Transverse colon (tissue), 4 donors: Measurements from ENCODE around the gene MSI2. TPM values are rescaled to one million over a fixed set of nuclear protein-coding genes. Genes with fewer than 3 reads are reported as not detected.

Experiments
- DNase-seq: peaks from one replicate; pipeline ENCODE4 v3.0.0-alpha.2; 2019
- H3K27ac ChIP-seq, 4 donors: fragments of 200-600 bp; sonication (generic); 2 replicates each; pipeline ENCODE4 v1.5.1; 2016 to 2018; ENCODE audit warnings: inconsistent platforms in 4 of 4
- H3K27me3 ChIP-seq: fragments of 200-600 bp; sonication (generic); 2 replicates; pipeline ENCODE4 v1.5.1; 2017; ENCODE audit warnings: inconsistent platforms
- H3K36me3 ChIP-seq, 4 donors: fragments of 200-600 bp; sonication (generic); 2 replicates each; pipeline ENCODE4 v1.5.1; 2017 to 2019; ENCODE audit warnings: inconsistent platforms in 4 of 4
- H3K4me1 ChIP-seq, 4 donors: fragments of 200-600 bp; sonication (generic); 2 replicates each; pipeline ENCODE4 v1.5.1; 2017 to 2020; ENCODE audit warnings: inconsistent platforms in 4 of 4
- H3K4me3 ChIP-seq, 4 donors: fragments of 200-600 bp; sonication (generic); 1 replicate in 1 of 4; 2 replicates in 3 of 4; pipeline versions ENCODE4 v1.5.1 to v1.6.1; 2017 to 2019; ENCODE audit warnings: inconsistent platforms in 4 of 4
- H3K9me3 ChIP-seq, 2 donors: fragments of 200-600 bp; sonication (generic); 2 replicates each; pipeline ENCODE4 v1.5.1; 2017 to 2019; ENCODE audit warnings: inconsistent platforms in 2 of 2
- CTCF ChIP-seq, 5 experiments: fragments of 200-600 bp in 3 of 5; fragments of 450-650 bp in 2 of 5; sonication (generic) in 3 of 5; IDR thresholded peaks; 1 replicate in 2 of 5; 2 replicates in 3 of 5; pipeline ENCODE4 v1.5.1; 2016 to 2017; ENCODE audit warnings: antibody characterized with exemption in 5 of 5, inconsistent platforms in 3 of 5, mild to moderate bottlenecking in 2 of 5, moderate library complexity in 1 of 5
- EP300 ChIP-seq: sonication (generic); formaldehyde crosslinking; IDR thresholded peaks from one replicate; pipeline ENCODE4 v1.6.1; 2017; ENCODE audit warnings: antibody characterized with exemption, low read depth
- POLR2A ChIP-seq: fragments of 450-650 bp; IDR thresholded peaks from one replicate; pipeline ENCODE4 v1.6.1; 2016; ENCODE audit warnings: antibody characterized with exemption, mild to moderate bottlenecking, moderate library complexity
- POLR2AphosphoS5 ChIP-seq, 3 donors: sonication (generic); formaldehyde crosslinking; IDR thresholded peaks; one replicate each; pipeline ENCODE4 v1.6.1; 2016; ENCODE audit warnings: antibody characterized with exemption in 3 of 3
- WGBS, 2 donors: methylation state at CpG; one replicate each; pipeline ENCODE4 v1.1.5; 2018; ENCODE audit warnings: low coverage in 1 of 2; 5-methylcytosine and 5-hydroxymethylcytosine counted together
- in situ Hi-C, 4 donors: fragments of 200-750 bp; cut with MboI; loops; one replicate each; pipeline versions ENCODE4 v1.15.0 to v1.15.1; 2017; ENCODE audit warnings: low sequenced_read_pairs in 3 of 4, low pct_ligation_motif_present in 1 of 4, low pct_unique_long_range_greater_than_20kb in 1 of 4
- intact Hi-C: fragments of 100-400 bp; cut with DNase I; formaldehyde crosslinking; loops from one replicate; pipeline ENCODE4 v1.15.1; 2023; ENCODE audit warnings: low total_unique reads
- total RNA-seq, 4 donors: library from RNA; depleted of rRNA; stranded (reverse); fragments of >200 nt; gene quantifications; one replicate each; pipeline ENCODE4 v1.1.0, GENCODE V29; 2016

The MSI2 gene
- total RNA-seq, 4 donors from 2014 or later: 20.6 to 36.0 (median 29.3) TPM

- H3K4me3 ChIP-seq: no peak overlapping the region
These were observed 131.9 kb downstream of the MSI2 start for GRCh38 chr17:57388131-57388725.

GRCh38 chr17:57389473-57389872 lies 133.2 kb downstream of the MSI2 start:
- no peaks in the 10 kb centered on the region for H3K27me3 ChIP-seq

More at GRCh38 chr17:57388131-57388725, 131.9 kb downstream of the MSI2 start:
- Histone ChIP-seq H3K27me3 (no peaks in the 10 kb centered on the region), H3K36me3 (peaks cover 0 to 4% (median 0%) of the 10 kb centered on the region in 4 donors), H3K4me1 (no peaks in the 10 kb centered on the region), H3K9me3 (peaks cover 5 to 7% of the 10 kb centered on the region in 2 donors), H3K27ac (no peak overlapping the region)
- WGBS, 2 donors: 90 to 100% methylated on average over 1 to 5 of the region's 5 CpGs
- TF ChIP-seq CTCF (IDR thresholded peaks at IDR 0.05) (no peak), POLR2A (no peak)
- intact Hi-C loops: no loop called here
- in situ Hi-C loops: no loop called here
- no peak for DNase-seq

GRCh38 chr17:57391076-57391825 lies 134.9 kb downstream of the MSI2 start:
- WGBS, 2 donors: 88% methylated on average over 11 of the region's 11 CpGs; no CpG with 5 or more reads in 1 of the 2 donors
- in situ Hi-C loops: no loop called here

More at GRCh38 chr17:57389473-57389872, 133.2 kb downstream of the MSI2 start:
- in situ Hi-C loops (no loop called here), intact Hi-C loops (no loop called here)
- peaks cover 5 to 10% of the 10 kb centered on the region in 2 donors for H3K9me3 ChIP-seq
- no peak for DNase-seq
- no peak overlapping the region for H3K4me3 ChIP-seq
- no peaks in the 10 kb centered on the region for H3K4me1 ChIP-seq
- no peak overlapping the region for H3K27ac ChIP-seq
- TF ChIP-seq CTCF (IDR thresholded peaks at IDR 0.05) (no peak), POLR2A (no peak), POLR2AphosphoS5 (IDR thresholded peaks at IDR 0.05) (no peak), EP300 (no peak)
- 49% methylated on average over 2 of the region's 2 CpGs; no CpG with 5 or more reads in 1 of the 2 donors for WGBS, 2 donors
- peaks cover 0 to 6% (median 0%) of the 10 kb centered on the region in 4 donors for H3K36me3 ChIP-seq

More at GRCh38 chr17:57391076-57391825, 134.9 kb downstream of the MSI2 start:
- Histone ChIP-seq H3K27me3 (no peaks in the 10 kb centered on the region), H3K4me3 (no peak overlapping the region), H3K9me3 (peaks cover 5 to 10% of the 10 kb centered on the region in 2 donors), H3K36me3 (peaks cover 0 to 6% (median 0%) of the 10 kb centered on the region in 4 donors), H3K4me1 (no peaks in the 10 kb centered on the region), H3K27ac (no peak overlapping the region)
- intact Hi-C loops: no loop called here
- TF ChIP-seq POLR2A (no peak), EP300 (no peak), CTCF (IDR thresholded peaks at IDR 0.05) (no peak), POLR2AphosphoS5 (IDR thresholded peaks at IDR 0.05) (no peak)
- DNase-seq: no peak
